K562 (cell line): ENCODE data around the gene PDCD6IP. TPM values are rescaled to one million over a fixed set of nuclear protein-coding genes. Genes with fewer than 3 reads are reported as not detected.

Source experiments
- CBX3 ChIP-seq, 2 experiments: IDR thresholded peaks; 1 replicate in 1 of 2; 2 replicates in 1 of 2; pipeline ENCODE4 v1.6.1; 2012; ENCODE audit warnings: inconsistent platforms in 2 of 2, low read length in 2 of 2, borderline replicate concordance in 1 of 2, control low read depth in 1 of 2
- CREB1 ChIP-seq, 2 experiments: sonication (generic) in 1 of 2; formaldehyde crosslinking in 1 of 2; IDR thresholded peaks; 2 replicates each; pipeline versions ENCODE4 v1.6.1 to v1.8.0; 2012 to 2022; ENCODE audit warnings: inconsistent platforms in 1 of 2, mild to moderate bottlenecking in 1 of 2, missing genetic modification reagents in 1 of 2, moderate library complexity in 1 of 2
- EGR1 ChIP-seq: fragments of 450-650 bp; conservative IDR thresholded peaks from 2 replicates; pipeline ENCODE4 v1.6.1; 2017; ENCODE audit warnings: mild to moderate bottlenecking
- ETV1 ChIP-seq: fragments of 450-650 bp; conservative IDR thresholded peaks from 2 replicates; pipeline ENCODE4 v1.6.1; 2016; ENCODE audit warnings: missing genetic modification characterization, control low read depth, low read depth, missing compliant biosample characterization
- HDAC2 ChIP-seq: fragments of 450-650 bp; IDR thresholded peaks from 2 replicates; pipeline ENCODE4 v1.6.1; 2016; ENCODE audit warnings: mild to moderate bottlenecking
- POLR2AphosphoS2 ChIP-seq: IDR thresholded peaks from 2 replicates; pipeline ENCODE4 v1.6.1; 2012; ENCODE audit warnings: low read length, improper control_type of control experiment
- PRMT5 ChIP-seq: sonication (generic); formaldehyde crosslinking; IDR thresholded peaks from 2 replicates; pipeline ENCODE4 v1.5.0; 2020; ENCODE audit warnings: missing genetic modification reagents
- PRPF4 ChIP-seq: fragments of 200-400 bp; formaldehyde crosslinking; IDR thresholded peaks from one replicate; pipeline ENCODE4 v1.6.1; 2017; ENCODE audit warnings: low read length, low read depth, mild to moderate bottlenecking; ENCODE audit not compliant: insufficient read depth, poor library complexity, severe bottlenecking
- RBBP5 ChIP-seq: fragments of 200-600 bp; sonication (generic); IDR thresholded peaks from 2 replicates; pipeline ENCODE4 v1.6.1; 2012; ENCODE audit warnings: borderline replicate concordance, mild to moderate bottlenecking, low read length, control low read depth, inconsistent platforms; ENCODE audit not compliant: insufficient read depth, poor library complexity, severe bottlenecking
- SRF ChIP-seq, 2 experiments: fragments of 250-450, 450-650 bp in 1 of 2; sonication (Bioruptor Pico) in 1 of 2; sonication (generic) in 1 of 2; formaldehyde crosslinking; IDR thresholded peaks; 2 replicates each; pipeline versions ENCODE4 v1.5.0 to v1.5.1; 2020 to 2022; ENCODE audit warnings: mild to moderate bottlenecking in 1 of 2, missing genetic modification reagents in 1 of 2
- ZBTB11 ChIP-seq, 3 experiments: fragments of 200-800 bp in 1 of 3; fragments of 250-450 bp in 1 of 3; fragments of 450-650 bp in 1 of 3; sonication (Bioruptor Pico) in 1 of 3; sonication (Bioruptor generic) in 1 of 3; formaldehyde crosslinking in 1 of 3; IDR thresholded peaks; 2 replicates each; pipeline versions ENCODE4 v1.6.1 to v1.8.0; 2016 to 2022; ENCODE audit warnings: mild to moderate bottlenecking in 2 of 3, missing genetic modification characterization in 2 of 3, missing compliant biosample characterization in 1 of 3, moderate library complexity in 1 of 3
- ZBTB2 ChIP-seq: fragments of 450-650 bp; IDR thresholded peaks from 2 replicates; pipeline ENCODE4 v1.6.1; 2016; ENCODE audit warnings: antibody characterized with exemption
- ZBTB33 ChIP-seq: sonication (generic); formaldehyde crosslinking; IDR thresholded peaks from 2 replicates; pipeline ENCODE4 v1.8.1; 2023; ENCODE audit warnings: mild to moderate bottlenecking, missing genetic modification reagents
- ZNF280B ChIP-seq: fragments of 250-450 bp; sonication (Bioruptor Pico); IDR thresholded peaks from 2 replicates; pipeline ENCODE4 v1.5.1; 2021; ENCODE audit warnings: mild to moderate bottlenecking
- ZNF316 ChIP-seq: fragments of 450-650 bp; IDR thresholded peaks from 2 replicates; pipeline ENCODE4 v1.6.1; 2016
- ZNF707 ChIP-seq: fragments of 250-450 bp; sonication (Bioruptor Pico); conservative IDR thresholded peaks from 2 replicates; pipeline ENCODE4 v1.8.0; 2022; ENCODE audit warnings: inconsistent platforms, mild to moderate bottlenecking, moderate library complexity
- polyA plus RNA-seq, 8 experiments: library from polyadenylated mRNA; depleted of rRNA in 4 of 8; stranded (reverse) in 5 of 8; unstranded in 3 of 8; fragments of >200 nt; fragmentation: Nextera tagmentation in 2 of 8; fragmentation: Illumina TruSeq in 1 of 8; extraction: Ambion mirVana in 2 of 8; extraction: Trizol in 1 of 8; gene quantifications; 2 replicates each; pipeline versions ENCODE4 v1.2.1 to v1.2.3, GENCODE V29; 2011 to 2014; ENCODE audit warnings: inconsistent platforms in 1 of 8, missing spikeins in 1 of 8
- total RNA-seq, 7 experiments: library from RNA; depleted of rRNA in 6 of 7; stranded (reverse); fragments of >200 nt in 6 of 7; fragmentation: Illumina TruSeq in 2 of 7; extraction: Trizol in 2 of 7; gene quantifications; 2 replicates each; pipeline versions ENCODE4 v1.2.1 to v1.2.3, GENCODE V29; 2011 to 2021; ENCODE audit warnings: low replicate concordance in 1 of 7

PDCD6IP gene
- total and polyA plus RNA-seq, 9 of the 15 experiments (the other 6 are each of a cell fraction or from before 2014, with no cell fraction given): 40.2 to 302 (median 122) TPM

- no peak; the same call in 1 of the 2 replicates for TF ChIP-seq ZNF707 (CRISPR knock-in tag)
- peak; percentile 78 for TF ChIP-seq EGR1
- TF ChIP-seq ZBTB2: peak; percentile 94
- no peak; a peak in 1 of 4 replicates for TF ChIP-seq SRF (CRISPR knock-in tag; IDR thresholded peaks at IDR 0.05)
- TF ChIP-seq RBBP5: peak; percentile 100
- no peak; a peak in 1 of 3 replicates for TF ChIP-seq CBX3 (IDR thresholded peaks at IDR 0.05; ENCODE audit: borderline replicate concordance in 1 of 2, low read length in 2 of 2)
- TF ChIP-seq PRMT5: no peak
- TF ChIP-seq ETV1 (tag): peak; percentile 64; the same call in 1 of the 2 replicates
- no peak; the same call in 1 of the 2 replicates for TF ChIP-seq ZNF316
- TF ChIP-seq ZBTB11 (CRISPR knock-in tag; IDR thresholded peaks at IDR 0.05): peak in 2 of 3 experiments; percentile 90 to 98; a peak in 4 of 6 replicates
- 0 out of 2 replicates have a peak, but pooled peaks have one; percentile 56 for TF ChIP-seq CREB1 (IDR thresholded peaks at IDR 0.05)
- TF ChIP-seq CREB1 (CRISPR knock-in tag; IDR thresholded peaks at IDR 0.05): peak; percentile 31; the same call in 1 of the 2 replicates
- no peak for TF ChIP-seq ZNF280B (CRISPR knock-in tag)
- TF ChIP-seq POLR2AphosphoS2: peak; percentile 90; the same call in 1 of the 2 replicates
- TF ChIP-seq HDAC2: peak; percentile 74
- TF ChIP-seq PRPF4: peak; percentile 67
- peak; percentile 88 for TF ChIP-seq ZBTB33
Measured at GRCh38 chr3:33798418-33799201, at the start of gene PDCD6IP (continued).
